ENCODE data around the gene TIMP3. TPM values are rescaled to one million over a fixed set of nuclear protein-coding genes. Genes with fewer than 3 reads are reported as not detected.

Gene TIMP3
- total and polyA plus RNA-seq, 11 donors, result 112 to 629 (median 152) TPM

- H3K4me3 ChIP-seq, result no peak overlapping the region
- H3K9me3 ChIP-seq, result no peaks in the 10 kb centered on the region
- DNase-seq, result no peak
- no peak for ATAC-seq
- WGBS, 4 donors, result 47 to 61% (median 50%) methylated on average over 11 of the region's 11 CpGs
- H3K36me3 ChIP-seq, result peaks cover 0 to 47% (median 11%) of the 10 kb centered on the region in 9 donors
- intact Hi-C loops (cut with DNase I), result loop anchor here in 1 of 10 donors (2.0 kb wide), 1 partner anchor 22 kb away; no protein-coding TSS in a partner anchor
- H3K27ac ChIP-seq, result peak overlapping the region in 7 of 12 donors; percentile 1 to 56 (median 51)
- H3K4me1 ChIP-seq, result peaks cover 35 to 98% (median 88%) of the 10 kb centered on the region in 12 donors
- TF ChIP-seq CTCF (IDR thresholded peaks at IDR 0.05), result no peak
- TF ChIP-seq POLR2A (IDR thresholded peaks at IDR 0.05), result no peak
- H3K27me3 ChIP-seq, result no peaks in the 10 kb centered on the region
Observed at GRCh38 chr22:32824531-32825312, 23.2 kb downstream of the TIMP3 start.

DNA sequence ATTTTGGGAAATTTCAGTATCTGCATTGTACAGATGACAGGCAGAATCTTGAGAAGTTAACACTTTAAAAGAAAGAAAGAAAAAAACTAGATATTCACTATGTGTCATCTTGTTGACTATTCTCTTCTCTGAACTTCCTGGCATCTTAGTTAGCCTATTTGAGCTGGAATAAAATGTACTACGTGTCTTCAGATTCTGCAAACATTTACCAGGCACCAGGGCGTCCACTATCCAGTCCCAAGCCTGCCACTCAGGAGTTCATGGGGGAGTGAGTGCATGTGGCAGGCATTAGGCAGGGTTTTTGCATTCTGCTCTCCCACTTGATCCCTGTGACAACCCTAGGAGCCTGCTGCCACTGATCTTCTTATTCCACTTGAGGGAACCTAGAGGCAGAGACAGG is 25.0 kb downstream of the TIMP3 start:
- H3K4me1 ChIP-seq, result peaks cover 39 to 98% (median 91%) of the 10 kb centered on the region in 12 donors
- DNase-seq (no peak), ATAC-seq (peak in 1 of 4 donors; percentile 15)
- 37 to 56% (median 45%) methylated on average over 2 of the region's 2 CpGs for WGBS, 4 donors
- H3K27ac ChIP-seq, result peak overlapping the region in 11 of 12 donors; percentile 8 to 77 (median 55)
- intact Hi-C loops (cut with DNase I), result no loop called here
- no peak overlapping the region for H3K4me3 ChIP-seq
- TF ChIP-seq POLR2A (IDR thresholded peaks at IDR 0.05) (no peak), CTCF (IDR thresholded peaks at IDR 0.05) (no peak)
- no peaks in the 10 kb centered on the region for H3K27me3 ChIP-seq
- no peaks in the 10 kb centered on the region for H3K9me3 ChIP-seq
- peaks cover 0 to 41% (median 11%) of the 10 kb centered on the region in 9 donors for H3K36me3 ChIP-seq

DNA sequence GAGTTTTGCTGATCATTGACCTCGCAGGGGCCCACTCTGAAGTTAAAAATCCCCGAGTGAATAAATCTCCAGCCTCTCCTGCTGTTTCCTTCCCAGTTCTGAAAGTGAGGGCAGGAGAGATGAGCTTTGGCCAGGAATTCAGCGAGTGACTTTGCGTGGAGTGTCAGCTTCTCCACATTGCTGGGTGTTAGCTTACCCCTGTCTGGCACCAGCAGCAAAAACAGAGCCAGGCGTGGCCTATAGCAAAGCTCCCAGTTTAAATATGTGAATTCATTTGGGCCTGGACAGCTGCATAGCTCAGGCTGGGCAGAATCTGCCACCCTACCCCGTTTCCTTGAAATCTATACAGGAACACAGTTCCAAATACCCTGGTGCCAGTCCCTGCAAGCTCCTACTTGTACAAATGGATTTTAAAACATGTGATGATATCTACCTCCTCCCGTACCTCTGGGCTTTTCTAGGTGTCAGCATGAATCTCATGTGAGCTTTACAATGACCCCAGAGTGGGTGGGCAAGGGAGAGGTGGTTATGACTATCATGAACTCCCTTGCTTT is 25.6 kb downstream of the TIMP3 start:
- H3K4me3 ChIP-seq, result no peak overlapping the region
- H3K27me3 ChIP-seq, result no peaks in the 10 kb centered on the region
- intact Hi-C loops (cut with DNase I), result no loop called here
- ATAC-seq, result peak; percentile 5 to 29 (median 23)
- peak overlapping the region in 11 of 12 donors; percentile 8 to 77 (median 55) for H3K27ac ChIP-seq
- H3K9me3 ChIP-seq, result no peaks in the 10 kb centered on the region
- peaks cover 39 to 98% (median 93%) of the 10 kb centered on the region in 12 donors for H3K4me1 ChIP-seq
- TF ChIP-seq CTCF (IDR thresholded peaks at IDR 0.05), result no peak
- TF ChIP-seq POLR2A (IDR thresholded peaks at IDR 0.05), result no peak
- no peak for DNase-seq
- 41 to 53% (median 47%) methylated on average over 7 of the region's 7 CpGs for WGBS, 4 donors
- peaks cover 0 to 38% (median 11%) of the 10 kb centered on the region in 9 donors for H3K36me3 ChIP-seq

DNA sequence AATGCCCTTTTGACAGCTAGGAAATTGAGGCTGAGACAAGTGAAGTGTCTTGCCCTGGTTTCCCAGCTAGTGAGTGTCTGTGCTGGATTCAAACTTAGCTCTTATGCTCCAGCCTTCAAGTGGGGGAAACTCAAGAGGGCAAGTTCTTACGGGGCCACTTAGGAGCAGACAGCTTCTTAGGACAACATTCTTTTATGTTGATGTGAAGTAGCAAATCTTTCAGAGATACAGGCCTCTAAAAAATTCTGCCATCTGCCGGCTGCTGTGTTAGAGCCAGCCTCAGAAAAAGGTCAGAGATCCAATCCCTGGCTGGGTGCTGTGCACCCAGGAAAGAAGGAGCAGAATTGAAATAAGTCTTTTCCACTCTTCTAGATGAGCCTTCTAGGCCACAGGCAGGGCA is 26.6 kb downstream of the TIMP3 start:
- ATAC-seq, result no peak
- intact Hi-C loops (cut with DNase I), result no loop called here
- Histone ChIP-seq H3K4me1 (peaks cover 37 to 98% (median 92%) of the 10 kb centered on the region in 12 donors), H3K27me3 (no peaks in the 10 kb centered on the region), H3K9me3 (no peaks in the 10 kb centered on the region), H3K36me3 (peaks cover 0 to 40% (median 16%) of the 10 kb centered on the region in 9 donors), H3K27ac (peak overlapping the region in 11 of 12 donors; percentile 8 to 77 (median 55)), H3K4me3 (no peak overlapping the region)
- TF ChIP-seq POLR2A (IDR thresholded peaks at IDR 0.05), result no peak
- TF ChIP-seq CTCF (IDR thresholded peaks at IDR 0.05), result peak in 9 of 12 donors; percentile 18 to 51 (median 32)
- no peak for DNase-seq
- 25 to 48% (median 40%) methylated on average over 2 of the region's 2 CpGs for WGBS, 4 donors

Data from heart left ventricle (tissue), 16 donors.